ENCODE results near the gene RIBC2.
A peak's percentile ranks its signal among the peaks of the same experiment; 100 is the strongest.
"Not testable (repeated sequence)": the region's sequence is repeated elsewhere in the genome, so short reads cannot be mapped to it uniquely, and the experiment has no call there.

The RIBC2 gene

DNA sequence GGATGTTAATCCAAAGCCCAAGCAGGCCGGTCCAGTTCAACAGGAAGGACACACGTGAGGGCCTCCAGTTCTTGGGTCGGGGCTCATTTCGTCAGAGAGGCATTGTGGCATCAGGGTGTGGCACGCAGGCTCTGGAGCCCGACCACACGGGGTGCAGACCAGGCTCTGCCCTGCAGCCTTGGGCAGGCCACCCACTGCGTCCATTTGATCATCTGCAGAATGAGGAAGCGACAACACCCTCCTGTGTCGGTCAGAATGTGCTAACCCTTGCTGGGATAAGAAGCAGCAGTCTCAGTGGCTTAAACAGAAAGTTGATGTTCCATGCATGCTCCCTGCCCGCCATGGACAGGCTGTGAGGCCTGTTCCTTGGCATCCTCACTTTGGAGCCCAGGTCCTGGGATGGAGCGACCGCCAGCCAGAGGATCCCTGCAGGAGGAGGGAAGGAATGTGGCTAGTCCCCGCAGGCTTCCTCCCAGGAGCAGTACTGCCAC, 10.8 kb downstream of the RIBC2 start:
- DNase-seq (ENCODE audit: low read depth), result no peak

GRCh38 chr22:45425101-45425500, 11.6 kb downstream of the RIBC2 start:
- no peak for DNase-seq (ENCODE audit: low read depth)

DNA sequence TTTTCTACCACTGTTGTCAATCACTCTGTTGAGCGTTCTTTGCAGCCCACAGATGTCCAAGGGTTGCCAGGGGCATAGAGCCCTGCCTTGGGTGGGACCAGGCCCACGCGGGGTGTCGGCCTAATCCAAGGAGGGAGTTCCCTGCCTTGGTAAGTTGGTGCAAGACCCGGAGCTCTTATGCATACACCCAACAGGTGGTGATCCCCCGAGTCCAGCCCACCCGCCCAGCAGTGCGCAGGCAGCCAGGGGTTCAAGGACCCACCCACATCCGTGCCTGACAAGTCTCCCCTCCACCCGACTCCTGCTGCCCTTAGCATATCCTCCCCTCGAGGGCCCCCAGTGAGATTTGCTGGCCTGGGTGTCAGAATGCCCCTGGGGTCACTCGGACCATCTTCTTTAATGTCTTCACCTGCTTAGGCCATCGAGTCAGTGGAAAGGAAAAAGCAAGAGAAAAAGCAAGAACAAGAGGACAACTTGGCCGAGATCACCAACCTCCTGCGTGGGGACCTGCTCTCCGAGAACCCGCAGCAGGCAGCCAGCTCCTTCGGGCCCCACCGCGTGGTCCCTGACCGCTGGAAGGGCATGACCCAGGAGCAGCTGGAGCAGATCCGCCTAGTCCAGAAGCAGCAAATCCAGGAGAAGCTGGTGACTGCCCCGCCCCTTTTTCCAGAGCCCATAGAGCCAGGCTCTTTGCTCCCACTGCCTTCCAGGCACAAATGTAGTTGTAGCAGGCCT, 12.2 kb downstream of the RIBC2 start:
- DNase-seq (ENCODE audit: low read depth), result no peak

DNA sequence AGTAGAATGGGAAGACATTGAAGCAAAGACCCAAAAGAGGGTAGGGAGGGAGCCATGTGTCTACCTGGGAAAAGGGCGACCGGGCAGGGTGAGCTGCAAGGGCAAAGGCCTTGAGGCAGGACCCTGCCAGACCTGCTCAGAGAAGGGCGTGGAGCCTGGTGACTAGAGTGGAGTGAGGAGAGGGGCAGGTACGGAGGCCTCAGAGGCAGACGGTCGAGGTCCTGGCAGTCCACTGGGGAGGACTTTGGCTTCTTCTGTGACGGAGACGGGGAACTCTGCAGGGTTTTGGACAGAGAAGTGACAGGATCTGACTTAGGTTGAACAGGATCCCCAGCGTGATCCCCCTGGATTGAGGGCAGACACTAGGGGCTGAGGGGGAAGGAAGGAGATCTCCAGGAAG, 12.9 kb downstream of the RIBC2 start:
- DNase-seq (ENCODE audit: low read depth), result no peak

DNA sequence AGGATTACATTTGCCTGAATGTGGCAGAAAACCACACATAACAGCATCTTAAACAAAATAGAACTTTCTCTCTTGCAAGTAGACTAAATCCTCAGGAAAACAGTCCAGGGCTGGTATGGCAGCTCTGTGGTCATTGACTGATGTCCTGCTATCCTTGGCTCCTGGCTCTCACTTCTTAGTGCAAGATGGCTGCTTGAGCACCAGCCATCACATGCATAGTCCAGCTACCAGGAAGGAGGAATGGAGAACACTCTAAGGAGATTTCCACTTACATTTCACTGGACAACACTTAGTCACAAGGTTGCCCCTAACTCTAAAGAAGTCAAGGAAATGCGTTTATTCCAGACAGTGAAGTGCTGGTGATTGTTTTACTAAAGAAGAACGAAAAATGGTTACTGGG, 13.6 kb downstream of the RIBC2 start:
- DNase-seq (ENCODE audit: low read depth), result no peak

- DNase-seq (ENCODE audit: low read depth), result no peak
These were observed 15.2 kb downstream of the RIBC2 start for GRCh38 chr22:45428391-45429385.

- DNase-seq (ENCODE audit: low read depth), result no peak
These were observed 15.9 kb downstream of the RIBC2 start for GRCh38 chr22:45429424-45429823.

- DNase-seq (ENCODE audit: low read depth), result no peak
These were observed 16.7 kb downstream of the RIBC2 start for GRCh38 chr22:45429981-45430775.

GRCh38 chr22:45430871-45431270, 17.4 kb downstream of the RIBC2 start:
- DNase-seq (ENCODE audit: low read depth), result no peak

- no peak for DNase-seq (ENCODE audit: low read depth)
These were observed 21.5 kb downstream of the RIBC2 start for GRCh38 chr22:45434981-45435380.

DNA sequence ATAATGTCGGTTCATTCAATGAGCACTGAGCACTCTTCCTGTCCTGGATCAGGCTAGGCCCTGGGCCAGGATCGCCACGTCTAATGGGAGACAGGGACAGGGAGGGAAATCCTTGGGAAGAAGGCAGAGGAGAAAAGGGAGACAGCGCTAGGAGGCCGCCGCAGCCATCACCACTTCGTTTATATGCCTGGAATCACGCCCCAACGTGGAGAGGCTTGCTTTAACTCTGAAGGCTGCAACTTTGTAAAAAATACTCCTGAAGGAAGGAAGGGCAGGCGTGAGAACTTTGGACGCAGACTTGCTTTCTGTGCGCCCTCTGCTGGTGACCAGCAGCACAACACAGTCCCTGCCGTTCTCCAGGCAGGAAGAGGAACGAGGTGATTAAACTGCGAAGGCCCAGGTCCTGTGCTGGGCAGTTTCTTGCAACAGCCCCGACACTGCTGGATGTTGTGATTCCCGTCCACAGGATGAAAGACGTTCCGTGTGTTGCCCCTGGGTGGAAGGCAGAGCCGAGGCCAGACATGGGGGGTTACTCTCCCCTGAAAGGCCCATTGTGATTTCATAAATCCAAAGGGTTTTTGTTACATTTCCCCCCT, 22.1 kb downstream of the RIBC2 start:
- peak; percentile 67 for DNase-seq (ENCODE audit: low read depth)

DNA sequence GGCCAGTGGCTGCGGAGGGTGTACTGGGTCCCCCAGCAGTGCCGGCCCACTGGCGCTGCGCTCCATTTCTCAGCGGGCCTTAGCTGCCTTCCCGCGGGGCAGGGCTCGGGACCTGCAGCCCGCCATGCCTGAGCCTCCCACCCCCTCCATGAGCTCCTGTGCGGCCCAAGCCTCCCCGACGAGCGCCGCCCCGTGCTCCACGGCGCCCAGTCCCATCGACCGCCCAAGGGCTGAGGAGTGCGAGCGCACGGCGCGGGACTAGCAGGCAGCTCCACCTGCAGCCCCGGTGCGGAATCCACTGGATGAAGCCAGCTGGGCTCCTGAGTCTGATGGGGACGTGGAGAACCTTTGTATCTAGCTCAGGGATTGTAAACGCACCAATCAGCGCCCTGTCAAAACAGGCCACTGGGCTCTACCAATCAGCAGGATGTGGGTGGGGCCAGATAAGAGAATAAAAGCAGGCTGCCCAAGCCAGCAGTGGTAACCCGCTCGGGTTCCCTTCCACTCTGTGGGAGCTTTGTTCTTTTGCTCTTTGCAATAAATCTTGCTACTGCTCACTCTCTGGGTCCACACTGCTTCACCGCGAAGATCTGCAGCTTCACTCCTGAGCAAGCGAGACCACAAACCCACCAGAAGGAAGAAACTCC, 23.5 kb downstream of the RIBC2 start:
- DNase-seq (ENCODE audit: low read depth), result not testable (repeated sequence)

- no peak for DNase-seq (ENCODE audit: low read depth)
These were observed 24.8 kb downstream of the RIBC2 start for GRCh38 chr22:45438336-45438735.

DNA sequence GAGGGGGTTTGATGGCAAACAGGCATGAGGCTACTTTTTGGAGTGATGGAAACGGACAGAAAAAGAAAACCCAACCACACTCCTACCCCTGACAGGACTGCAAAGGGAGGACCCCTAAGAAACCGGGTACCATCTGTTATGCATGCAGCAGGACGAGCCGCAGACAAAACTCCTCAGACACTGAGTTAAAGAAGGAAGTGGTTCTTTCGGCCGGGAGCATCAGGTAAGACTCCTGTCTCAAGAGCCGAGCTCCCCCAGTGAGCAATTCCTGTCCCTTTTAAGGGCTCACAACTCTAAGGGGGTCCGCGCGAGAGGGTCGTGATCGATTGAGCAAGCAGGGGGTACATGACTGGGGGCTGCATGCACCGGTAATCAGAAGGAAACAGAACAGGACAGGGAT, 27.2 kb downstream of the RIBC2 start:
- not testable (repeated sequence) for DNase-seq (ENCODE audit: low read depth)

GRCh38 chr22:45441138-45441537, 27.6 kb downstream of the RIBC2 start:
- peak; percentile 19 for DNase-seq (ENCODE audit: low read depth)

DNA sequence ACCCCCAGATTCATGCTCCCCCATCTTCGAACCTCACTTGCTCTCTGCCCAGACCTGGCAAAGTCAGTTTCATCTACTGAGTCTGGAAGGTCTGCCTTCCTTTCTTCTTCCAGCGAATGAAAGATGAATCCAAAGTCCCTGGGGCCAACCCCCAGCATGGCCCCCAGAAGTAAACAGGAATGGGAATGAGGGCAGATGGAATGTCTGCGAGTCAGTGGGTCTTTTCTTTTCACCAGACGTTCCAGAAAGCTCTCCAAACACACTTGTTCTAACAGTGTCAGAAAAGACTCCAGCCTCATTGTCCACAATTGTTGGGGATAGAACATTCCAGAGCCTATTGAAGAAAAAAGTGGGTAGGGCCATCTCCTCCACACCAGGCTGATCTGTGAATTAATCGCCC, 28.6 kb downstream of the RIBC2 start:
- DNase-seq (ENCODE audit: low read depth), result no peak

DNA sequence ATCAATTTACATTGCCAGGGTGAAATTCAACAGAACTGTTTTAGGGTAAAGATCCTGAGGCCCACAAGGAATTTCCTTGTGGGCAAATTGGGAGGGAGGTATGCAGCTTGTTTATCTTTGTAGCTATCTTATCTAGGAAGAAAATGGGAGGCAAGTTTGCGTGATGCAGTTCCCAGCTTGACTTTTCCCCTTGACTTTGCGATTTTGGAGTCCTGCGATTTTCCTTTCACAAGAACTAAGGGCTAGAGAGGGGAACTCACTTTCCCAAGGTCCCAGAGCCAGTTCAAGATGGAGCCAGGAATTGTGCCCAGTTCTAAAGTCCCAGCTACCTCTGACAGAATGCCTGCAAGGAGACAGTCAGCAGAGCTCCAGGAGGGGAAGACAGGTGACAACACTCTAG, 30.7 kb downstream of the RIBC2 start:
- no peak for DNase-seq (ENCODE audit: low read depth)

DNA sequence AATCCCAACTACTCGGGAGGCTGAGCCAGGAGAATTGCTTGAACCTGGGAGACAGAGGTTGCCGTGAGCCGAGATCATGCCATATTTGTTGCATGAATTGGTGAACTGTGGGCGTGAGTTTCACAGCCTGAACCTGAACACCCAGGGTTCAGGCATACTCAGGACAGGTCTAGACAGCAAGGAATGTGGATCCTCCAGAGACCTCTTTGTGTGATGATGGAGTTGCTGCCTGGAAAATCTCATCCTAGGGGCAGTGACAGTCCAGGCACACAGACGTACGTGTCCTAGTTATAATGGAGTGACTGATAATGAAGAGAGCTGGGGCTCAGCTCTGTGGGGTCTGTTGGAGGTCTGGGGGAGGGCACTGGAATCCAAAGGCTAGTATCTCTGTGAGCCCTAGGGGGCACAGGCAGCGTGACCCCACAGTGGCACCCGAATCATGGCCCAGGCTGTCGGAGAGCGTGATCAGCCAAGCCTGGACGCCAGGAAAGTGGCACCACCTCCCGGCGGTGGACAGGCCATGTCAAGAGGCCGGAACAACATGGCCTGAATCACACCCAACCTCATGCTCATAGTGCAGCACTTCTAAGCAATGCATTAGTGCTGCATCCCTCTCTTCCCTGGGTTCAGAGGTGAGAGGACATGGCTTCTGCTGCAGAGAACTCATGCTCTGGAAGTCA, 31.7 kb downstream of the RIBC2 start:
- no peak for DNase-seq (ENCODE audit: low read depth)

DNA sequence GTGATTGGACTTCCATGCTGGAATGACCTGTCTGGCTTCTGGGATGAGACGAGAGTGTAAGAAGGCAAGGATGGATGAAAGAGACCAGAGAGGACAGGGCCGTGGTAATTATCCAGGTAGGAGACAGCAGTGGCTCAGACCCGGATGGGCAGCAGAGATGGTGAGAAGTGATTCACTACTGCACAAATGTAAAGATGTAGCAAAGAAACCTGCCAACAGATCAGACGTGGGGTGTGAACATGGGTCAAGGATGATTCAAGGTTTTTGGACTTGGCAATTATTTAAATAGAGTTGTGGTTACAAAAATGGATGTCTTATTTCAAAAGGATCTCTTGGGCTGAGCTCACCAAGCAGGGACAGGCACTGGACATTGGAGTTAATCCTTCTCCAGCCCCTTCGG, 32.7 kb downstream of the RIBC2 start:
- DNase-seq (ENCODE audit: low read depth), result no peak

- DNase-seq (ENCODE audit: low read depth), result not testable (repeated sequence)
These were observed 34.1 kb downstream of the RIBC2 start for GRCh38 chr22:45447596-45447995.

- DNase-seq (ENCODE audit: low read depth), result no peak
These were observed 34.9 kb downstream of the RIBC2 start for GRCh38 chr22:45448431-45448830.
